Kidney capillary endothelial cell (primary cell): ENCODE measurements around the gene COL6A5.
"Not testable (repeated sequence)": the region's sequence is repeated elsewhere in the genome, so short reads cannot be mapped to it uniquely, and the experiment has no call there.

Source experiments
- DNase-seq: peaks from one replicate; pipeline ENCODE4 v3.0.0-alpha.2; 2018; ENCODE audit warnings: low spot score

COL6A5 gene

GRCh38 chr3:130442284-130442683 lies 96.8 kb downstream of the COL6A5 start:
- no peak for DNase-seq

- not testable (repeated sequence) for DNase-seq
Observed at GRCh38 chr3:130446840-130447239, 101.4 kb downstream of the COL6A5 start.

- not testable (repeated sequence) for DNase-seq
Observed at GRCh38 chr3:130448155-130448554, 102.7 kb downstream of the COL6A5 start.

GRCh38 chr3:130456540-130456939 lies 111.1 kb downstream of the COL6A5 start:
- DNase-seq, result no peak

GRCh38 chr3:130457671-130458070 lies 112.2 kb downstream of the COL6A5 start:
- no peak for DNase-seq

GRCh38 chr3:130459944-130460343 lies 114.5 kb downstream of the COL6A5 start:
- DNase-seq, result no peak

- DNase-seq, result no peak
Observed at GRCh38 chr3:130462089-130462488, 116.6 kb downstream of the COL6A5 start.

GRCh38 chr3:130463221-130463620 lies 117.7 kb downstream of the COL6A5 start:
- no peak for DNase-seq

GRCh38 chr3:130465521-130465920 lies 120.0 kb downstream of the COL6A5 start:
- DNase-seq, result no peak

- no peak for DNase-seq
Observed at GRCh38 chr3:130468311-130468710, 122.8 kb downstream of the COL6A5 start.

- no peak for DNase-seq
Observed at GRCh38 chr3:130470126-130470525, 124.7 kb downstream of the COL6A5 start.

- no peak for DNase-seq
Observed at GRCh38 chr3:130473416-130473815, 127.9 kb downstream of the COL6A5 start.

- DNase-seq, result no peak
Observed at GRCh38 chr3:130480736-130481135, 135.3 kb downstream of the COL6A5 start.

GRCh38 chr3:130488288-130488687 lies 142.8 kb downstream of the COL6A5 start:
- no peak for DNase-seq

- DNase-seq, result no peak
Observed at GRCh38 chr3:130488769-130489450, 143.4 kb downstream of the COL6A5 start.

GRCh38 chr3:130490241-130490640 lies 144.8 kb downstream of the COL6A5 start:
- DNase-seq, result no peak

- no peak for DNase-seq
Observed at GRCh38 chr3:130491431-130491830, 146.0 kb downstream of the COL6A5 start.

GRCh38 chr3:130504701-130505100 lies 159.2 kb downstream of the COL6A5 start:
- DNase-seq, result no peak

- DNase-seq, result no peak
Observed at GRCh38 chr3:130506031-130506430, 160.6 kb downstream of the COL6A5 start.

GRCh38 chr3:130507746-130508145 lies 162.3 kb downstream of the COL6A5 start:
- DNase-seq, result no peak

GRCh38 chr3:130509008-130509407 lies 163.5 kb downstream of the COL6A5 start:
- no peak for DNase-seq

- no peak for DNase-seq
Observed at GRCh38 chr3:130514681-130515080, 169.2 kb downstream of the COL6A5 start.

- DNase-seq, result no peak
Observed at GRCh38 chr3:130515755-130516154, 170.3 kb downstream of the COL6A5 start.
